Kidney (tissue), 14 donors: ENCODE measurements around the gene SP140. TPM values are rescaled to one million over a fixed set of nuclear protein-coding genes. Genes with fewer than 3 reads are reported as not detected.

ENCODE experiments used
- DNase-seq, 5 donors: peaks; one replicate each; pipeline ENCODE4 v3.0.0-alpha.2; 2013 to 2020
- FAIRE-seq: peaks from 2 replicates; lab custom pipeline; 2012; peaks lifted over from hg19 to GRCh38; lab: Jason Lieb, UNC
- H3K27ac ChIP-seq, 2 donors: one replicate each; pipeline ENCODE4 v1.7.0; 2013; ENCODE audit warnings: low read depth in 2 of 2, low read length in 2 of 2, inconsistent platforms in 1 of 2
- H3K27me3 ChIP-seq: one replicate; pipeline ENCODE4 v1.7.1; 2013; ENCODE audit warnings: low read length, inconsistent platforms; ENCODE audit not compliant: control insufficient read depth, insufficient read depth
- H3K36me3 ChIP-seq, 3 donors: one replicate each; pipeline versions ENCODE4 v1.7.0 to v1.7.1; 2013; ENCODE audit warnings: low read length in 3 of 3, control low read depth in 1 of 3, inconsistent platforms in 1 of 3; ENCODE audit not compliant: insufficient read depth in 3 of 3, control insufficient read depth in 2 of 3
- H3K4me1 ChIP-seq, 3 donors: one replicate each; pipeline versions ENCODE4 v1.7.0 to v1.7.1; 2013; ENCODE audit warnings: low read length in 3 of 3, inconsistent platforms in 1 of 3, low read depth in 1 of 3; ENCODE audit not compliant: control insufficient read depth in 2 of 3, insufficient read depth in 2 of 3
- H3K4me3 ChIP-seq, 3 donors: one replicate each; pipeline versions ENCODE4 v1.7.0 to v1.8.1; 2013; ENCODE audit warnings: low read length in 3 of 3, control low read depth in 1 of 3, inconsistent platforms in 1 of 3
- H3K9ac ChIP-seq, 3 donors: one replicate each; pipeline versions ENCODE4 v1.7.0 to v1.7.1; 2013; ENCODE audit warnings: low read length in 3 of 3, control low read depth in 1 of 3, inconsistent platforms in 1 of 3
- H3K9me3 ChIP-seq, 3 donors: one replicate each; pipeline versions ENCODE4 v1.7.0 to v1.7.1; 2013; ENCODE audit warnings: low read length in 3 of 3, control low read depth in 1 of 3, inconsistent platforms in 1 of 3; ENCODE audit not compliant: control insufficient read depth in 2 of 3, insufficient read depth in 1 of 3
- intact Hi-C: fragments of 100-400 bp; cut with DNase I; formaldehyde crosslinking; loops from one replicate; pipeline ENCODE4 v1.11.1; 2022
- polyA plus RNA-seq: library from polyadenylated mRNA; stranded (reverse); fragments of 350-450 nt; fragmentation: Illumina TruSeq; extraction: RNeasy Lipid Tissue Mini Kit (QIAGEN cat#74804); gene quantifications from one replicate; pipeline ENCODE4 v1.2.3, GENCODE V29; 2014; ENCODE audit warnings: low read depth, low replicate concordance; ENCODE audit not compliant: insufficient read depth
- total RNA-seq: library from RNA; stranded (reverse); fragmentation: NEBNext Ultra II Directional; extraction: Animal tissue kit (Norgen Biotek cat#: 25700); gene quantifications from one replicate; pipeline ENCODE4 v1.2.1, GENCODE V29; 2021
- TF ChIP-seq, protein P1 (sequence below): IDR thresholded peaks from 3 replicates; pipeline ENCODE4 v1.5.1; 2012; ENCODE audit warnings: mild to moderate bottlenecking, moderate library complexity, borderline replicate concordance; ENCODE audit not compliant: insufficient read depth; ENCODE audit errors: extremely low read depth
- donor health status: control.
- donor health status: control.
- donor health status: control.
- donor health status: control.
- donor health status: control.
- donor health status: DM: yes; HTN: yes; CAD: no.
- donor health status: Normal renal cell carcinoma (clear cell type).

Gene SP140
- total and polyA plus RNA-seq, 2 donors from 2014 or later, result 0.52 to 7.3 TPM

DNA sequence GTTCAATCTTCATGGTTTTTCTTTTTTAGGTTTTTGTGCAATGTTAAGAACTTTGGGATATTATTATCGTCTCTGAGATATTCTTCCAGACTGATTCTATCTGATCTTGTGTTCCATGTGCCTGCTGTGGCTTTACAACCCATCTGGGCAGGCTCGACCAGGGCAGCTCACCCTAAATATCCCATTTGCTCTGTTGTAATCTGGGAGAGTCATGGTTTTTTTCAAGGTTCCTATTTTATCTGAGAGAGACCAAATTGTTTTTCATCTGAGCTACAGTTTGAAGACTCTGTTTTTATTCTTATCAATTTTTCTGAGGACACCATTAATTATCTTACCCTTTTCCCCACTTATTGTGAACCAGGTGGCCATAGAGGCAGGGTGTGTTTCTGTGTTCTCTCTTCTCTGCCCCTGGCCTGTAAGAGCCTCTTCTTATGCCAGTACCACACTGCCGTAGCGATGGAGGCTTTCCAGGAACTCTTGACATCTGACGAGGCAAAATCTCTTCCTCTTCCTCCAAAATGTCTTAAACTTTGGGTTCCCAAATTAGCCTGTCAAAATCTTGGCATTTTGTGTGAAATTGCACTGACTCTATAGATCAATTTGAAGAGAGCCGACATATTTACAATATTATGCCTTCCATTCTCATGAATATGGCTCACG, 104.5 kb downstream of the SP140 start:
- H3K9ac ChIP-seq, result no peak overlapping the region
- H3K9me3 ChIP-seq, result no peaks in the 10 kb centered on the region
- H3K36me3 ChIP-seq, result no peaks in the 10 kb centered on the region
- intact Hi-C loops, result no loop called here
- TF ChIP-seq, protein P1, sequence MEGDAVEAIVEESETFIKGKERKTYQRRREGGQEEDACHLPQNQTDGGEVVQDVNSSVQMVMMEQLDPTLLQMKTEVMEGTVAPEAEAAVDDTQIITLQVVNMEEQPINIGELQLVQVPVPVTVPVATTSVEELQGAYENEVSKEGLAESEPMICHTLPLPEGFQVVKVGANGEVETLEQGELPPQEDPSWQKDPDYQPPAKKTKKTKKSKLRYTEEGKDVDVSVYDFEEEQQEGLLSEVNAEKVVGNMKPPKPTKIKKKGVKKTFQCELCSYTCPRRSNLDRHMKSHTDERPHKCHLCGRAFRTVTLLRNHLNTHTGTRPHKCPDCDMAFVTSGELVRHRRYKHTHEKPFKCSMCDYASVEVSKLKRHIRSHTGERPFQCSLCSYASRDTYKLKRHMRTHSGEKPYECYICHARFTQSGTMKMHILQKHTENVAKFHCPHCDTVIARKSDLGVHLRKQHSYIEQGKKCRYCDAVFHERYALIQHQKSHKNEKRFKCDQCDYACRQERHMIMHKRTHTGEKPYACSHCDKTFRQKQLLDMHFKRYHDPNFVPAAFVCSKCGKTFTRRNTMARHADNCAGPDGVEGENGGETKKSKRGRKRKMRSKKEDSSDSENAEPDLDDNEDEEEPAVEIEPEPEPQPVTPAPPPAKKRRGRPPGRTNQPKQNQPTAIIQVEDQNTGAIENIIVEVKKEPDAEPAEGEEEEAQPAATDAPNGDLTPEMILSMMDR, result no peak
- no peak overlapping the region for H3K27ac ChIP-seq
- DNase-seq (no peak), FAIRE-seq (no peak)
- H3K4me1 ChIP-seq, result peaks cover 0 to 5% (median 0%) of the 10 kb centered on the region in 3 donors
- H3K4me3 ChIP-seq, result no peak overlapping the region
- no peaks in the 10 kb centered on the region for H3K27me3 ChIP-seq

GRCh38 chr2:230330725-230331124, 105.2 kb downstream of the SP140 start:
- no peaks in the 10 kb centered on the region for H3K36me3 ChIP-seq
- no peak for DNase-seq
- intact Hi-C loops, result no loop called here
- peaks cover 0 to 5% (median 0%) of the 10 kb centered on the region in 3 donors for H3K4me1 ChIP-seq
- no peak overlapping the region for H3K27ac ChIP-seq
- no peaks in the 10 kb centered on the region for H3K9me3 ChIP-seq
- H3K9ac ChIP-seq, result no peak overlapping the region
- TF ChIP-seq, protein P1, result no peak
- FAIRE-seq, result no peak
- no peaks in the 10 kb centered on the region for H3K27me3 ChIP-seq
- no peak overlapping the region for H3K4me3 ChIP-seq

GRCh38 chr2:230335461-230335863, 109.9 kb downstream of the SP140 start:
- Histone ChIP-seq H3K36me3 (no peaks in the 10 kb centered on the region), H3K9ac (no peak overlapping the region), H3K9me3 (no peaks in the 10 kb centered on the region), H3K27me3 (no peaks in the 10 kb centered on the region), H3K4me1 (no peaks in the 10 kb centered on the region), H3K27ac (no peak overlapping the region), H3K4me3 (no peak overlapping the region)
- TF ChIP-seq, protein P1, result no peak
- FAIRE-seq, result no peak
- no peak for DNase-seq
- intact Hi-C loops, result no loop called here
